Neuronal stem cell (in vitro differentiated cells): ENCODE measurements around the gene STRADA.

Experiments
- DNase-seq: peaks from one replicate; pipeline ENCODE4 v3.0.0-alpha.2; 2013; ENCODE audit warnings: low spot score
- H2AFZ ChIP-seq: one replicate; pipeline ENCODE4 v1.6.1; 2013; ENCODE audit warnings: mild to moderate bottlenecking, low read length, inconsistent platforms
- H2AK5ac ChIP-seq: 2 replicates; pipeline ENCODE4 v1.6.1; 2013; ENCODE audit warnings: low read depth, mild to moderate bottlenecking, inconsistent platforms, low read length, moderate library complexity, mixed read lengths
- H2BK120ac ChIP-seq: 2 replicates; pipeline ENCODE4 v1.6.1; 2013; ENCODE audit warnings: low read depth, mild to moderate bottlenecking, inconsistent platforms, low read length, moderate library complexity, mixed read lengths
- H2BK12ac ChIP-seq: one replicate; pipeline ENCODE4 v1.6.1; 2013; ENCODE audit warnings: low read length, inconsistent platforms
- H2BK15ac ChIP-seq: 2 replicates; pipeline ENCODE4 v1.6.1; 2013; ENCODE audit warnings: mild to moderate bottlenecking, low read length, inconsistent platforms, mixed read lengths
- H2BK5ac ChIP-seq: one replicate; pipeline ENCODE4 v1.6.1; 2013; ENCODE audit warnings: inconsistent platforms, mild to moderate bottlenecking, low read length, moderate library complexity
- H3K14ac ChIP-seq: one replicate; pipeline ENCODE4 v1.6.1; 2013; ENCODE audit warnings: low read length, inconsistent platforms
- H3K18ac ChIP-seq: 2 replicates; pipeline ENCODE4 v1.6.1; 2013; ENCODE audit warnings: low read length, inconsistent platforms
- H3K23ac ChIP-seq: 2 replicates; pipeline ENCODE4 v1.6.1; 2013; ENCODE audit warnings: low read depth, mild to moderate bottlenecking, mixed read lengths, low read length, inconsistent platforms; ENCODE audit not compliant: poor library complexity
- H3K27ac ChIP-seq: replicated peaks from 3 replicates; pipeline ENCODE4 v1.5.1; 2013; ENCODE audit warnings: low read length, inconsistent platforms
- H3K27me3 ChIP-seq, 3 experiments: 2 replicates each; pipeline ENCODE4 v1.6.1; 2013; ENCODE audit warnings: low read length in 3 of 3, mild to moderate bottlenecking in 2 of 3, inconsistent platforms in 1 of 3, low read depth in 1 of 3, mixed read lengths in 1 of 3, moderate library complexity in 1 of 3; ENCODE audit not compliant: control insufficient read depth in 3 of 3, insufficient read depth in 3 of 3
- H3K36me3 ChIP-seq, 2 donors: replicated peaks in 1 of 2; 2 replicates each; pipeline ENCODE4 v1.6.1; 2013; ENCODE audit warnings: low read length in 2 of 2; ENCODE audit not compliant: control insufficient read depth in 2 of 2, insufficient read depth in 2 of 2
- H3K4ac ChIP-seq: 2 replicates; pipeline ENCODE4 v1.6.1; 2013; ENCODE audit warnings: inconsistent platforms, mild to moderate bottlenecking, low read length, moderate library complexity
- H3K4me1 ChIP-seq, 2 donors: 1 replicate in 1 of 2; 2 replicates in 1 of 2; pipeline ENCODE4 v1.6.1; 2013; ENCODE audit warnings: low read length in 2 of 2, low read depth in 1 of 2; ENCODE audit not compliant: control insufficient read depth in 2 of 2, insufficient read depth in 1 of 2
- H3K4me2 ChIP-seq: one replicate; pipeline ENCODE4 v1.6.1; 2013; ENCODE audit warnings: mild to moderate bottlenecking, low read length, inconsistent platforms; ENCODE audit not compliant: insufficient read depth, poor library complexity, severe bottlenecking
- H3K4me3 ChIP-seq, 2 donors: 2 replicates each; pipeline ENCODE4 v1.5.1; 2013; ENCODE audit warnings: low read length in 2 of 2, mild to moderate bottlenecking in 2 of 2, inconsistent platforms in 1 of 2, moderate library complexity in 1 of 2
- H3K79me1 ChIP-seq: one replicate; pipeline ENCODE4 v1.6.1; 2013; ENCODE audit warnings: low read depth, mild to moderate bottlenecking, inconsistent platforms, low read length, moderate library complexity
- H3K9ac ChIP-seq: one replicate; pipeline ENCODE4 v1.6.1; 2013; ENCODE audit warnings: mild to moderate bottlenecking, low read depth, low read length, inconsistent platforms; ENCODE audit not compliant: poor library complexity
- H3K9me3 ChIP-seq, 2 donors: replicated peaks in 1 of 2; 2 replicates each; pipeline versions ENCODE3 to v1.6.1; 2013; ENCODE audit warnings: low read length in 2 of 2, mild to moderate bottlenecking in 2 of 2, inconsistent platforms in 1 of 2, low read depth in 1 of 2, mixed read lengths in 1 of 2, moderate library complexity in 1 of 2; ENCODE audit not compliant: control insufficient read depth in 2 of 2, insufficient read depth in 1 of 2
- H4K8ac ChIP-seq: one replicate; pipeline ENCODE4 v1.6.1; 2013; ENCODE audit warnings: low read depth, mild to moderate bottlenecking, inconsistent platforms, low read length, moderate library complexity
- H4K91ac ChIP-seq: one replicate; pipeline ENCODE4 v1.6.1; 2013; ENCODE audit warnings: low read length, low read depth, mild to moderate bottlenecking, inconsistent platforms; ENCODE audit not compliant: poor library complexity
- WGBS, 2 donors: extraction: QIAGEN DNeasy Blood & Tissue Kit; methylation state at CpG; one replicate each; pipeline ENCODE4 v1.1.7; 2013; ENCODE audit warnings: missing lambda C conversion rate in 2 of 2, mixed read lengths in 1 of 2; ENCODE audit not compliant: insufficient read length in 2 of 2, insufficient replicate concordance in 1 of 2; ENCODE audit errors: extremely low coverage in 2 of 2; 5-methylcytosine and 5-hydroxymethylcytosine counted together

STRADA gene

GRCh38 chr17:63681530-63681929 is 60.1 kb downstream of the STRADA start:
- H3K79me1 ChIP-seq, result no peaks in the 10 kb centered on the region
- H3K18ac ChIP-seq, result no peak overlapping the region
- no peak overlapping the region for H2BK15ac ChIP-seq
- H3K9me3 ChIP-seq, result no peaks in the 10 kb centered on the region
- H2BK12ac ChIP-seq, result no peak overlapping the region
- H3K4me2 ChIP-seq, result no peak overlapping the region
- no peak overlapping the region for H2BK5ac ChIP-seq
- H3K27me3 ChIP-seq, result no peaks in the 10 kb centered on the region
- peak overlapping the region; percentile 57 for H2AK5ac ChIP-seq
- no peak for DNase-seq
- H3K36me3 ChIP-seq, result peaks cover 12 to 76% of the 10 kb centered on the region in 2 donors
- no peak overlapping the region for H4K8ac ChIP-seq
- H2BK120ac ChIP-seq, result no peak overlapping the region
- H3K27ac ChIP-seq, result no peak overlapping the region
- H3K4me3 ChIP-seq, result no peak overlapping the region
- no CpG with 5 or more reads among the region's 8 CpGs for WGBS, 2 donors
- peaks cover 0 to 3% of the 10 kb centered on the region in 2 donors for H3K4me1 ChIP-seq
- no peak overlapping the region for H3K23ac ChIP-seq
- H2AFZ ChIP-seq, result no peak overlapping the region
- H3K9ac ChIP-seq, result no peak overlapping the region
- H4K91ac ChIP-seq, result no peak overlapping the region
- no peak overlapping the region for H3K4ac ChIP-seq
- H3K14ac ChIP-seq, result no peak overlapping the region

DNA sequence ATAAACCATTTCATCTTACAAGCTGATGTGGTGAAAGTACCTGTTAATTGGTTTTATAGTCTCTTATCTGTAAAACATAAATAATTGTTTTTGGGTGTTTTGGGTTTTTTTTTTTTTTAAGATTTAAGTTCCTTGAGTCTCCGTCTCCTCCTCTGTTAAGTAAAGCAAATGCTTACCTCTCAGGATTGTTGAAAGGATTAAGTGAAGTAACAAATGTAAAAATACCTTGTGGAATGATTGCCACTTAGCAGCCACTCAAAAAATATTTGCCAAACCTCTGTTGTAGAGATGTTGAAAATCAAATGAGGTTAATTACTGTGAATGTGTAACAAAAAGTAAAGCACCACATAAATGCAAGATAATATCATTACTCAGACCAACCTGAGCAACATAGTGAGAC is 60.9 kb downstream of the STRADA start:
- no peak overlapping the region for H2BK15ac ChIP-seq
- H3K27ac ChIP-seq, result no peak overlapping the region
- no peak overlapping the region for H4K91ac ChIP-seq
- no CpG with 5 or more reads among the region's 1 CpG for WGBS, 2 donors
- peaks cover 10 to 69% of the 10 kb centered on the region in 2 donors for H3K36me3 ChIP-seq
- H3K9me3 ChIP-seq, result no peaks in the 10 kb centered on the region
- H3K23ac ChIP-seq, result no peak overlapping the region
- no peaks in the 10 kb centered on the region for H3K79me1 ChIP-seq
- H2BK120ac ChIP-seq, result no peak overlapping the region
- H3K18ac ChIP-seq, result no peak overlapping the region
- H4K8ac ChIP-seq, result no peak overlapping the region
- no peak overlapping the region for H2BK5ac ChIP-seq
- no peak for DNase-seq
- no peak overlapping the region for H3K4me3 ChIP-seq
- H2AK5ac ChIP-seq, result no peak overlapping the region
- H3K9ac ChIP-seq, result no peak overlapping the region
- peaks cover 0 to 3% of the 10 kb centered on the region in 2 donors for H3K4me1 ChIP-seq
- H2AFZ ChIP-seq, result no peak overlapping the region
- no peak overlapping the region for H3K4ac ChIP-seq
- no peaks in the 10 kb centered on the region for H3K27me3 ChIP-seq
- no peak overlapping the region for H3K14ac ChIP-seq
- H3K4me2 ChIP-seq, result no peak overlapping the region
- no peak overlapping the region for H2BK12ac ChIP-seq

DNA sequence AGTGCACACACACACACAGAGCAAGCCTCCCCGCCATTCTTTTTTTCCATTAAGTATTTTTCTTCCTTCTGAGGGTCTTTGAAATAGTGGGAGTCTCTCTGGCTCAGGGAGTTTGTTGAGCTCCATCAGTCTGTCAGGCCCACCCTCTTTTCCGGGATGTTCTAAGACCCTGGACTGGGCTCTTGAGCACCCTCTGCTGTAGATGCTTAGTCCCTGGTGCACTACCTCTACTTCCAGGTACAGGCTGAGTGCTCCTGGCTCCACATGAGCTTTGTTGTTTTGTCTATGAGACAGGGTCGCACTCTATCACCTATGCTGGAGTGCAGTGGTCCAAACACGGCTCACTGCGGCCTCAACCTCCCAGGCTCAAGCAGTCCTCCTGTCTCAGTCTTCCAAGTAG is 62.4 kb downstream of the STRADA start:
- Histone ChIP-seq H3K9ac (no peak overlapping the region), H3K23ac (no peak overlapping the region), H3K9me3 (no peaks in the 10 kb centered on the region), H3K4me1 (peaks cover 5% of the 10 kb centered on the region in 2 donors), H3K18ac (no peak overlapping the region), H3K4me3 (no peak overlapping the region), H2BK15ac (no peak overlapping the region), H4K8ac (no peak overlapping the region), H3K27me3 (no peaks in the 10 kb centered on the region), H4K91ac (no peak overlapping the region), H3K14ac (no peak overlapping the region), H3K36me3 (peaks cover 8 to 57% of the 10 kb centered on the region in 2 donors), H3K4me2 (no peak overlapping the region), H3K4ac (no peak overlapping the region), H2AFZ (no peak overlapping the region), H2BK120ac (no peak overlapping the region), H3K27ac (no peak overlapping the region), H2BK5ac (no peak overlapping the region), H2BK12ac (no peak overlapping the region), H3K79me1 (no peaks in the 10 kb centered on the region), H2AK5ac (no peak overlapping the region)
- no CpG with 5 or more reads among the region's 5 CpGs for WGBS, 2 donors
- no peak for DNase-seq

- Histone ChIP-seq H3K9me3 (no peaks in the 10 kb centered on the region), H3K4me2 (no peak overlapping the region), H3K79me1 (no peaks in the 10 kb centered on the region), H3K14ac (no peak overlapping the region), H3K36me3 (peaks cover 2 to 45% of the 10 kb centered on the region in 2 donors), H2BK120ac (no peak overlapping the region), H2BK5ac (no peak overlapping the region), H4K8ac (no peak overlapping the region), H3K27ac (no peak overlapping the region), H3K4ac (no peak overlapping the region), H2BK12ac (no peak overlapping the region), H3K23ac (no peak overlapping the region), H3K9ac (no peak overlapping the region), H3K4me1 (peaks cover 4 to 5% of the 10 kb centered on the region in 2 donors), H2AK5ac (no peak overlapping the region), H2AFZ (no peak overlapping the region), H3K4me3 (no peak overlapping the region), H4K91ac (no peak overlapping the region), H3K18ac (no peak overlapping the region), H2BK15ac (no peak overlapping the region), H3K27me3 (no peaks in the 10 kb centered on the region)
- WGBS, 2 donors, result no CpG with 5 or more reads among the region's 3 CpGs
- no peak for DNase-seq
These were observed 65.0 kb downstream of the STRADA start for GRCh38 chr17:63676584-63676983.
